Tibial nerve (tissue), 4 donors: ENCODE results near the gene CAPN7. TPM values are rescaled to one million over a fixed set of nuclear protein-coding genes. Genes with fewer than 3 reads are reported as not detected.
A peak's percentile ranks its signal among the peaks of the same experiment; 100 is the strongest.

ENCODE experiments used
- DNase-seq, 2 donors: peaks; one replicate each; pipeline ENCODE4 v3.0.0-alpha.2; 2019; ENCODE audit warnings: low spot score in 2 of 2
- H3K27ac ChIP-seq, 4 donors: fragments of 200-600 bp; sonication (generic) in 3 of 4; one replicate each; pipeline ENCODE4 v1.5.1; 2017 to 2019; ENCODE audit warnings: mild to moderate bottlenecking in 1 of 4
- H3K27me3 ChIP-seq, 2 donors: fragments of 200-600 bp; sonication (generic) in 1 of 2; one replicate each; pipeline versions ENCODE4 v1.5.1 to v1.6.0; 2017 to 2019
- H3K36me3 ChIP-seq, 3 donors: fragments of 200-600 bp; sonication (generic); one replicate each; pipeline ENCODE4 v1.5.1; 2018 to 2019
- H3K4me1 ChIP-seq, 4 donors: fragments of 200-600 bp; sonication (generic) in 3 of 4; one replicate each; pipeline ENCODE4 v1.5.1; 2017 to 2019
- H3K4me3 ChIP-seq, 4 donors: fragments of 200-600 bp; sonication (generic) in 3 of 4; one replicate each; pipeline ENCODE4 v1.5.1; 2017 to 2019; ENCODE audit warnings: mild to moderate bottlenecking in 1 of 4, moderate library complexity in 1 of 4
- H3K9me3 ChIP-seq, 4 donors: fragments of 200-600 bp; sonication (generic) in 3 of 4; one replicate each; pipeline ENCODE4 v1.5.1; 2017 to 2019
- CTCF ChIP-seq, 5 experiments: fragments of 200-600 bp in 3 of 5; fragments of 450-650 bp in 2 of 5; sonication (generic) in 3 of 5; IDR thresholded peaks; one replicate each; pipeline ENCODE4 v1.5.1; 2016 to 2019; ENCODE audit warnings: antibody characterized with exemption in 5 of 5, mild to moderate bottlenecking in 3 of 5, moderate library complexity in 2 of 5
- EP300 ChIP-seq, 2 donors: sonication (generic); formaldehyde crosslinking; IDR thresholded peaks; one replicate each; pipeline ENCODE4 v1.6.1; 2017; ENCODE audit warnings: antibody characterized with exemption in 2 of 2, mild to moderate bottlenecking in 1 of 2
- POLR2A ChIP-seq, 2 donors: fragments of 450-650 bp; IDR thresholded peaks; one replicate each; pipeline ENCODE4 v1.6.1; 2017; ENCODE audit warnings: antibody characterized with exemption in 2 of 2, mild to moderate bottlenecking in 2 of 2, moderate library complexity in 2 of 2
- WGBS, 2 donors: methylation state at CpG; one replicate each; pipeline ENCODE4 v1.1.5; 2018; 5-methylcytosine and 5-hydroxymethylcytosine counted together
- total RNA-seq, 4 donors: library from RNA; depleted of rRNA; stranded (reverse); fragments of >200 nt; gene quantifications; one replicate each; pipeline ENCODE4 v1.1.0, GENCODE V29; 2016

The CAPN7 gene
- total RNA-seq, 4 donors from 2014 or later, result 57.9 to 82.0 (median 74.2) TPM

- Histone ChIP-seq H3K27me3 (no peaks in the 10 kb centered on the region), H3K4me1 (peaks cover 0 to 71% (median 28%) of the 10 kb centered on the region in 4 donors), H3K9me3 (no peaks in the 10 kb centered on the region), H3K36me3 (peaks cover 0 to 39% (median 3%) of the 10 kb centered on the region in 3 donors), H3K4me3 (no peak overlapping the region), H3K27ac (peak overlapping the region in 2 of 4 donors; percentile 94 to 95)
- TF ChIP-seq EP300 (IDR thresholded peaks at IDR 0.05) (no peak), POLR2A (IDR thresholded peaks at IDR 0.05) (no peak), CTCF (IDR thresholded peaks at IDR 0.05) (no peak)
- 82 to 86% methylated on average over 7 of the region's 7 CpGs for WGBS, 2 donors
- DNase-seq, result no peak
Measured at GRCh38 chr3:15301761-15302160, 95.7 kb downstream of the CAPN7 start.

Other genes with a start within 250 kb of the CAPN7 start
- gene MRPS25, start 140.9 kb upstream of the CAPN7 start, total RNA-seq, result 10 to 100 TPM; 22.7 to 45.6 (median 30.7) TPM
- gene RBSN, start 107.1 kb upstream of the CAPN7 start, total RNA-seq, result 10 to 100 TPM; 26.6 to 43.9 (median 34.5) TPM
- gene SH3BP5, start 126.3 kb downstream of the CAPN7 start, total RNA-seq, result 100 to 1,000 TPM in 3 of 4 donors, 10 to 100 TPM in 1; 99.0 to 113 (median 105) TPM
- 10 to 100 TPM; 13.2 to 20.8 (median 17.0) TPM for gene METTL6, start 221.3 kb downstream of the CAPN7 start, total RNA-seq
- gene EAF1, start 221.4 kb downstream of the CAPN7 start, total RNA-seq, result 10 to 100 TPM; 16.5 to 26.4 (median 19.3) TPM